Bone marrow (tissue), 2 donors: ENCODE results near the gene BID.

Experiments used
- DNase-seq, 2 donors: peaks; one replicate each; lab custom pipeline; 2025; lab: John Stamatoyannopoulos, UW

The BID gene

DNA sequence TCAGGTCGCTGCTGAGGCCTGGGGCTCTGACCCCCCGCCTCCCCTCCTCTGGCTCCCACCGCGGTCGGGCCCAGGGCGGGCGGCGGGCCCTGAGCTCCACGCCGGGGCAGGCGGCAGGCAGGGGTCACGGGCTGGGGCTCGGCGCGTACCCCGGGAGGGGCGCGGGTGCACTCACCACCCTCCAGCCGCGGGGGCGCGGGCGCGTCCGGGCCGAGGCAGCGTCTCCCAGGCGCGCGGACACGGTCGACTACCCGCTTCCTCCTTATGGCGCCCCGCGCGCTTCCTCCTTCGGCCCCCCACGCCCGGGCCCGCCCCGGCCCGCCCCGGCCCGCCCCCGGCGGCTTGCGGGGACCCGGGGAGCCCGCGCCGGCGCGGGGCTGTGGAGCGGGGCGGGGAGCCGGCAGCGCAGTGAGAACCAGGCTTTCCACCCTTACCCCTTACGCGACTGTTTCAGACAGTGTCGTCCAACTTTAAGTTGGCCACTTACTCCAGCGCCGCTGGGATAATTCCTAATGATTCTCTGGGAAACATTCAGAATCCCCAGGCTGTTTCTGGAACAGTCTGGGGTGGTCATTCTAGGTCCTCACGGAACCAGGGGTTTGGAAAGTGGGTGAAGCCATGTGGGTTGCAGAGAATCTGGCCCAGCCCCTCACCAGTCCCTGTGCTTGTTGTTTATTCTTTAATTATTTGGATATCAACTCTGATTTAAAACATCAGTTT, at the start of gene BID:
TSS of gene BID (minus strand) at position 264 of the 720 bp plus-strand sequence. CDS start 24,353 bp downstream, outside the sequence.
- DNase-seq, result peak in 1 of 2 donors; percentile 42

DNA sequence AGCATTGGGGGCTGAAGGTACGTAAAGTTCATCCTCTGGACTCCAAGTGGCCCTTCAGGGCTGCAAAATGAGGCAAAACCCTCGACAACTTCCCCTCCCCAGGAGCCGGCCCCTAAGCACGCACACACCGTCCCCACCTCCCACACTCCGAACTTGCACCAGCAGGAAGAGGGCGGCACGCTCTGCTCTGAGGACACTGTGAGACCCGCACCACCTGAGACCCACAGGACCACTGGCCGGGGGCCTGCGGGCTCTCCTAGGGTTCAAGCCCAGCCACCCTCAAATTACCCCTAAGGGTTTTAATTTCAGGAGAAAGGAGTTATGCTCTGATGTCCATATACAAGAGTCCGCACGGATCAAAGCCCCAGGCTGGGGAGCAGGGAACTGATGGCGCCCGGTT, 49.7 kb upstream of the BID start:
- DNase-seq, result no peak

DNA sequence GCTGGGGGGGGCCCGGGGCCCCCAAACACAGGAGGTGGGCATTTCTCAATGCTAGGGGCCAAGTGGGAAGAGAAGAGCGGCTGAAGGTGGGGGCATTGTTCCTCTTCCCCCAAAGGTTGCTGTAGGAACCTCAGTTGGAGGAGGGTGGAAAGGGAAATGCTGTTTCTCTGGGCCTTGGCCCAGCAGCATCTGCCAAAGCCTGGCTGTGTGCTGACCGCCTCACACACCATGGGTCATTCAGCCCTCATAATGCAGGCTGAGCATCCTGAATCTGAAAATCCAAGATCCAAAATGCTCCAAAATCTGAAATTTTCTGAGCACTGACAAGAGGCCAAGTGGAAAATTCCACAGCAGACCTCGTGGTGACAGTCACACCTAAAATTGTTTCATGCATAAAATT, 49.0 kb upstream of the BID start:
- DNase-seq, result no peak

DNA sequence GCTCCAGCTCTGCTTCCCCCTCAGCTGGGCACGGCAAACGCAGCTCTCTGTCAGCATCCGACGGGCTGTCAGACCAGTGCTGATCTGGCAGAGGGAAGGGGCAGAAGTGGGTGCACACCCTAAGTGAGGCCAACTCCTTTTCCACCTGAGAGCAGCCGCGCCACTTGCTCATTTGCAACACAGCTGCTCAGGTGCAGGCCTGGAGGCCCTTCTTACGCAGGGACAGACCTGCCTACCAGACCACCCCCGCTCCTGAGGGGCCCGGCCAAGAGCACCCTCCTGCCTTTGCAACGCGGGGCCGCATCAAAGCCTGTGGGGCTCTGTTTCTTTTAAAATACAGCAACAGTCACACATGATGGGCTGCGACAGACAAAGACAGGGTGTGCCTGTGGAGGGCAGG, 47.8 kb upstream of the BID start:
- no peak for DNase-seq

DNA sequence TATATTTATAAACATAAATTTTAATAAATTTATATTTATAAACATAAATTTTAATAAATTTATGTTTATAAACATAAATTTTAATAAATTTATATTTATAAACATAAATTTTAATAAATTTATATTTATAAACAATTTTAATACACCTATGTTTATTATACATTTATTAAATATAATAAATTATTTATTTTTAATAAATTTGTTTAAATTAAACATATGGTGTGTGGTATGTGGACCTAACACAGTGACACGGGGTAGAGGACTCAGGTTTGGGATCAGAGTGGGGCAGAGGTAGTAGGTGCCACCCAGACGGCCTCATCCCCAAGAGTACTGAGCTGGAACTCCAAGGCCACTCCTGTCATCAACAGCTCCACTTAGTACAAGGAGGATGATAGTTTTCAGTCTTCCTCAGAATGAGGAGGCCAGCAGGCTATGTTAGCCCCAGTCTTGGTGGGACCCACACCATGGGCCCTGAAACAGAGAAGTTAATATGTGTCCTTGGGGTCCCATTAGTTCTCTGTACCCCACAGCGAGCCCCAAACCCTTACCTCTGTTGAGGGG, 46.7 kb upstream of the BID start:
- DNase-seq, result no peak

DNA sequence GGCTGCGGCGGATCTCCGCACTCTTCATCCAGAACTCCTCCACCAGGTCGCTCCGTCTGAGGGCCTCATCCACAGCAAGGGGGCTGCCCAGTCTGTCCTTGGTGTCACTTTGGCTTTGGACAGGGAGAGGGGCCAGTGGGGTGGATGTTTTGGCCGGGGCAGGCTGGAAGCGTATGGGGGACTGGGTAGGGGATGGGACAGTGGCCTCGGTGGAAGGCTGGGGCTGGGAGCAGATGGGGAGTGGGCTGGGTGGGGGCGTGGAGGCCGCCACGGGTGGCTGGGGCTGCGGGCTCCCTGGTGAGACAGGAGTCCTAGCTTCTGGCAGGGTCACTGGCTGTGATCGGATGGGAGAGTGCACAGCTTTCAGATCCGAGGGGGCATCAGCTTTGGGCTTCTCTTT, 44.4 kb upstream of the BID start:
- DNase-seq, result no peak

DNA sequence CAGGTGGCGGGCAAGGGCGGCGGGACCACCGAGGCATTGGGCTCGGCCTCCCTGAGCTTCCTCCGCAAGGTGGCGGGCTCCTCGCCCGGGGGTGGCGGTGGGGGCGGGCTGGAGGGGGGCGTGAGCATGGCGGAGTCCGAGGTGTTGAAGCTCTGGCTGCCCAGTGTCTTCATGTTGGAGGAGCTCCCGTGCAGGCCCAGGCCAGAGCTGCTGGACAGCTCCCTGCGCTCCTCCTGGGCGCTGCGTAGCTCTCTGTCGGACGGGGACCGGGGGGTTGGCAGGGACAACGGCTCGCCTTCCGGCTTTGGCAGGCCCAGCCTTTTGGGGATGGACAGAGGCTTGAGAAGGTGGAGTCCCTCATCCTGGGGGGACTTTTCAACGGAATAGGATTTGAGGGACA, 43.9 kb upstream of the BID start:
- DNase-seq, result no peak

DNA sequence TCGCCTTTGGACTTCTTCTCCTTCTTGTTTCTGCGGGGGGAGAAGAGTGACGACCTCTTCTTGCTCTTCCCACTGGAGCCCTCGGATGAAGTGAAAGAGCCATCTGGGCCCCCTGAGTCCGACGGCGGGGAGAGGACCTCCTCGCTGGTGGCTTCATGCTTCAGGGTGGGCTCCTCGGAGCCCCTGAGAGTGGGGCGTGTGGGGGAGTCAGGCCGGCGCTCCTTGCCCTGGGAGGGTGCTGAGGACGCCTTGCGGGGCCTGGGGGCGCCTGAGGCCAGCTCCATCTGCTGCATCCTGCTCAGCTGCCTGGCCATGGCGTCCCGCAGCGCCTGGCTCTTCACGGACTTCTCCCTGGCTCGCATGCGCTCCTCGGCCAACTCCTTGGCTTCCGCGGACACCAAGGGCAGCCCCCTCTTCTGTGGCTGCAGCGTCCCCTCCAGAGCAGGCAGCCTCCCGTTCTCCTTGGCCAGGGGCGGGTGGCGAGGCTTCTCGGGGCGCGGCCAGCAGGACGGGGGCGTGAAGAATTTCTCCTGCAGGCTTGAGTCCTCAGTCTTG, 43.3 kb upstream of the BID start:
- no peak for DNase-seq

DNA sequence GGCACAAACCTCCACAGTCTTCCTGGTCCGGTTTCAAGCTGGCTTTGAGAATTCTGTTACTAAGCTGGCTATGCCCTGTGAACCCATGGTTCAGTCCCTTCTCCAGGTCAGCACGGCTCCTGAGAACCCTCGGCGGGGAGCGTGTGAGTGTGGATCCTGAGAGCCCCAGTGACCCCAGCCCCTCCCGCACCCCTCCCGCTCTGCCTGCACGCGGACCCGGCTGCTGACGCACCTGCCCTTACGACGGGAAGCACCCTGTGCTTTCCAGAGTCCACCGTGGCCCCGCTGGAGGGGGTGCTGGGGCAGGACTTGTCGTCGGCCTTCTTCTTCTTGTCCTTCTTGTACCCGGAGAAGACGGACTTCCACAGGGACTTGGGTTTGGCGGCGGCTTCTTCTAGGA, 42.8 kb upstream of the BID start:
- no peak for DNase-seq

DNA sequence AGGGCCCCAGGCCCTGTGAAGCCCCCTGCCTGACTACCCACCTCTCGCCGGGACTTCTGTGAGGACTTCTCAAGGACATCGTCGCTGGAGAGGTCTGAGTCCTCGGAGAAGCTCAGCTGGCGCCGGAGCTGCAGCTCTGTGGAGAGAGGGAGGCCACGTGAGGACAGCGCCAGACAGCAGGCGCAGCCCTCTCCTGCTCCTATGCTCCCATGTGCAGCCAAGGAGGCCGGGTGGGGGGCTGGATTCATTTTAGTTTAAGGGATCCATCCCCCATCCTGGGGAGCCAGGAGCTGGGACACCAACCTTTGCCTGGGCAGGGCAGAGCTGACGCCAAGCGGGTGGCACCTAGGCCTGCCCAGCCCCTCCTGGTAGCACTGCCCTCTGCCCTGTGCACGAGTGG, 42.4 kb upstream of the BID start:
- no peak for DNase-seq

DNA sequence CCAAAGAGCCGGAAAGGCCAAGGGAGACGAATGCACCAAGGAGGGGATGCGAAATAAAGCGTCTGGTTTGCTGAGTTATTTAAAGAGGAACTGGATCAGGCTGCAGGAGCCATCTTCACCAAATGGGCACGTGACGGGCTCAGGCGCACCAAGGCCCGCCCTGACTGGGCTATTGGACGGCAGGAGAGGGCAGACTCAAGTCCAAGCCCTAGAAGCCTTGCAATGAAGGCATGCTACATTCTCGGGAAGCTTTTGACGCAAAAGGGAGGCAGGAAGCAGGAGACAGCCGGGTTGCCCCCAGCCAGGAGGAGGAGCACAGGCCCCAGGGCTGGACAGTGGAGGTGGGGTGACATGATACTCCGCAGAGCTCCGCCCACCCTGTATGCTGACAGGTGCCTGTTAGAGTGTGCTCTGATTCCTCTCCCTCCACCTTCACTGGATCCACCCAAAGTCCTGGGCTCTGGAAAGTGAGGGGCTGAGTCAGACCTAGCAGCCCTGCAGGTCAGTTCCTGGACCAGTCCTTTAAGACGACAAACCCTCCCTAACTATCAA, 41.5 kb upstream of the BID start:
- no peak for DNase-seq

DNA sequence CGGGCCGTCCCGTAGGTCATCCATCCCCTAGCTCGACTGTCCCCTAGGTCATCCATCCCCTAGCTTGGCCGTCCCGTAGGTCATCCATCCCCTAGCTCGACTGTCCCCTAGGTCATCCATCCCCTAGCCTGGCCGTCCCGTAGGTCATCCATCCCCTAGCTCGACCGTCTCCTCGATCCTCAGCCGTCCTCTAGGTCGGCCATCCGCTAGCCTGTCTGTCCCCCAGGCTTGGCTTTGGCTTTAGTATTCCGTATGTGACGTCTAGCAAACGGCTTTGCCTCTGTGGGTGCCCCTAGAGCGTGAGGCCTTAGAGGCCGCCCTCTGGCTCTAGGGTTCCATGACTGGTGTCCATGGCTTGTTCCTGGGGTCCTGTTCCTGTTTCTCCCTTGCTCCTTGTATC, 40.6 kb upstream of the BID start:
- DNase-seq, result no peak

DNA sequence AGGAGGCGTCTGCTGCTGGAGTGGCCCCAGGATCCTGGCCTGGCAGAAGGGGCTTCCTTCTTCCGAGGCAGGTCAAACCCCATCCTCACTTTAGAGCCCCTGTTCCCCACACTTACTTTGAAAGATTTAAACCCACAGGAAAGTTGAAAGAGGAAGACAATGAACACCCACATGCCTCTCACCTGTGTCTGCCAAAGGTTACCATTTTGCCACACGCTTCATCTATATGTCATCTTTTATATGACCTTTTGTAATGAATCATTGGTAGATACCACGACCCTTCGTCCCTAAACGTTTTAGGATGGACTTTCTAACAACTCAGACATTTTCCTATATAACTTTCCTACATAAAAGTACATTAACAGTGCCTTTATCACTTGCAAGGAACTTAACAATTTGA, 39.8 kb upstream of the BID start:
- DNase-seq, result no peak

DNA sequence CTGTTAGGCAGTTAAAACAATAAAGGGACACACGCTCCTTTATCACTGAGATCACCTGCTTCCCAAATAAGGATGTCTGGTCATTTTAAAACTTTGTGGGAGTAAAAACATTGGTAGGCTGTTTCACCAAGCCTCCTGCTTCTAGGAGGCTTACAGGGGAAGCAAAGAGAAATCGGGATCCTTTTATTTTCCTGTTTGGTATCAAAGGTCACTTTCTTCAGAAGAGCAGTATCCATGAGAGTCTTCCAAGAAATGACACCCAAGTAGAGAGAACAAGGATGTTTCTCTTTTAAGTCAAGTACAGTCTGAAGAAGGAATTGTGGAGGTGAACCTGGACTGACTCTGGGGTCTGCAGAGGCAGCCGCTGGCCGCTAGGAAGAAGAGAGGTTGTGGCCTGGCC, 36.9 kb upstream of the BID start:
- no peak for DNase-seq

DNA sequence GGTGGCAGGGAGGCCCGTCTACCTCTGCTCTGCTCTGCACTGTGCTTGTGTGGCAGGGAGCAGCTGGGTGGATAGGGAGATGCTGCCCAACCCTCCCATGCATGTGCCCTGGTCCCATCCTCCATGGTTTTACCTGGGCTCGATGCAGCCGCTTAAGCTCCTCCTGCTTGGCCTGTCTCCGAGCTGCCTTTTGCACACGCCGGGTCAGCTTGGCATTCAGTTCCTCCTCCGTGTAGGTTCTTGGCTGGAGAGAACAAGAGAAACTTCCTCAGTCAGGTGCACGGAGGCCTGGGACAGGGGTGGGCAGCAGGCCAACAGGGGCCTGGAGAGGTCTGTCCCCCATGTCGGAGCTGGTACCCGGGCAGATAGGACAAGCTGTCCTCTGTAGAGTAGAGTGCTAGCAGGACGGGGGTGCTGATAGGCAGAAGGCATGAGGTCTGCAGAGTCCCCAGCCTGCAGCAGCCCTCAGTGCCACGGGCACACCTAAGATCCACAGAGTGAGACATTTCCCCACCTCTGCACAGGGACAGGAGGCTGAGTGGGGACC, 36.4 kb upstream of the BID start:
- DNase-seq, result no peak

DNA sequence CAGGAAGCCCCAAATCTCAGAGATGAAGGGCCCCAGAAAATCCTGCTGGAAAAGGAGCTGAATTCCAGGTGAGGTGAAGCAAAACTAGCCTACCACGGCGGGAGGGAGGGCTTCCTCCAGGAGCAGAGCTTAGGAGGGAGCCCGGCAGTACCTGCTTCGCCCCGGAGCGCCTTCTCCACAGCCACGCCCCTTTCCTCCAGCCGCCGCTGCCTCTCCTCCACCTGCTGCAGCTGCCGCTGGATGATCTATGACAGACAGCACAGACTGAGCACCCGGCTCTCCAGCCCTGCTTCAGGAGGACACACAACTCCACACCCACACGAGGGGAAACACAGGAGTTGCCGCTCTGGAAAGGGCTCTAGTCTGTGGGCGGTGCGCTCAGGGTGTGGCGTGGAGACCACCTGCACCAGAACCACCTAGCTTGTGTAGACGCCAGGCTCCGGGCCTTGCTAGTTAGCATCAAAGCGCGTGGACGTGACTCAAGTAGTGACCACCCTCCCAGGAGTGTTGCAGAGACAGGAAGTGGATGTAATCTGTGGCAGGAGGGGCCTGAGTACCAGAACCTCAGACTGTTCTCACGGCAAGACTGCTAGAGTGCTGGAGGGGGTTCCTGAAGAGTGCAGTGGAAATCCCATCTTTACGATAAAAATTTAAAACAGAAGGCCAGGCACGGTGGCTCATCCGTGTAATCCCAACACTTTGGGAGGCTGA, 34.6 kb upstream of the BID start:
- DNase-seq, result no peak

DNA sequence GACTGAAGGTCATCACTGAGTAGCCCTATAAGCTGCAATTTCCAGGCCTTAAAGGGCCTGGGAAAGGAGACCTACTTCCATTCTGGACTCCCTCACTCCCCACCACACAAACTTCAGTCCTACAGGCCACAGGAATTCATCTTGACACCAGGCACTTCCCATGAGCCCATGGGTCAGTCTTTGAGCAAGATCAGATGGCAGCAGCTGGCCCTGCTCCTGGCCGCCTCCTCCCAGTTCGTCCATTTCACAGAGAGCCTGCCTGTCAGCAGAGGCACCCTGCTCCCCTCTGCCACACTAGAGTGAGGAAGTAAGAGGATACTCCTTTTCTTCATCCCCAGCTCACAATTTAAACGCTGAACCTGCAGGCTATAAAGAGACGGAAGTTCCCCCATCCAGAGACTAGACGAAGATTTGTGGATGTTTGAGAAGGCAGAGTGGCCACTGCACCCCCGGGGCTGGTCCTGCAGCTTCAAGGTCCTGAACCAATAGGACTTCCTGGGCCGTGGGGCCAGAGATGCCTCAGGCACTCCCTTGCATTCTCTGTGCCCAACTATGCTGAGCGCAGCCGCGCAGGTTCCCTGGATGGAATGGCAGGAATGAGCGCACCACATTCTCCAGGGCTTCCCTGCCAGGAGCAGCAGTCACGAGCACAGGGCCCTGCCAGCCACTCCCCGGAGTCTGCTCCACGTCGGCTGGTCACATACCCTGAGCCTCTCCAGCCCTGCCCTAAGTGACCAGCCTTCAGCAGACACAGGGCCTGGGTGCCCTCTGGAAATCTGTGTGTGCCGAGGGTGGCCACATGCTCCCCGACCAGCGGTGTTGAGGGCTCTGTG, 33.5 kb upstream of the BID start:
- DNase-seq, result no peak

DNA sequence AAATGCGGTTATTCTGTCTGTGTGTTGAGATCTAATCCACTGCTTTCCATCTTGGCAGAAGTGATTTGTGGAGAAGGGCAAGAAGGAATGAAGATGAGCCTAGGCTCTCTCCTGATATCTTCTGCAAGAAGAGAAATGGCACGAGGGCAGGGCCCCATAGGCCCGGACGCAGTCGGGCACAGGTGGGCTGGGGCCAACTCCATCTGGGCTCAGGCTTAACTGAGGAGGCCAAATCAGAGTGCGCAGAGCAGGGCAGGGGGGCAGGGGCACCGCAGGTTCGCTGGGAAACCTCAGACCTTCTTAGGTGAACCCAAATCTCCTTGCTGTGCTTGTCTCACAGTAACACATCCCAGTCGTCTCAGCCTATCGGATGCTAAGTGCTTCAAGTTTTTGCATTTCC, 32.8 kb upstream of the BID start:
- no peak for DNase-seq

DNA sequence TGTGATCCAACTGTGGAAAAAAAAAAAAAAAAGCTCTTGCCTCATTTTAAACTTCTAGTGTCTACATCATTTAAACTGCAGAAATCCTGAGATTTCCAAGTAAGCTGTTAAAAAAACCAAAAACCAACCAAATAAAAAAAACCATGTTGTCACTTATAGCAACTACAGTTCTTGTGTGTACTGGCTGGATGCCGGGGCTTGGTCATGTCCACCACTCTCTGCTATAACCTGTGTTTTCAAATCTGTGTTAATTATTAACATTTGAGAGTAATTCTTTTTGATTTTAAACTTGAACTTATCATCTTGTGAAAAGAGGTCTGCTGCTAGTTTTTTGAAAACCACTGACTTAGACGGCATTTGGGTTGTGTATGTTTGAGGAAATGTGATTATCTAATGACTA, 32.2 kb upstream of the BID start:
- no peak for DNase-seq

DNA sequence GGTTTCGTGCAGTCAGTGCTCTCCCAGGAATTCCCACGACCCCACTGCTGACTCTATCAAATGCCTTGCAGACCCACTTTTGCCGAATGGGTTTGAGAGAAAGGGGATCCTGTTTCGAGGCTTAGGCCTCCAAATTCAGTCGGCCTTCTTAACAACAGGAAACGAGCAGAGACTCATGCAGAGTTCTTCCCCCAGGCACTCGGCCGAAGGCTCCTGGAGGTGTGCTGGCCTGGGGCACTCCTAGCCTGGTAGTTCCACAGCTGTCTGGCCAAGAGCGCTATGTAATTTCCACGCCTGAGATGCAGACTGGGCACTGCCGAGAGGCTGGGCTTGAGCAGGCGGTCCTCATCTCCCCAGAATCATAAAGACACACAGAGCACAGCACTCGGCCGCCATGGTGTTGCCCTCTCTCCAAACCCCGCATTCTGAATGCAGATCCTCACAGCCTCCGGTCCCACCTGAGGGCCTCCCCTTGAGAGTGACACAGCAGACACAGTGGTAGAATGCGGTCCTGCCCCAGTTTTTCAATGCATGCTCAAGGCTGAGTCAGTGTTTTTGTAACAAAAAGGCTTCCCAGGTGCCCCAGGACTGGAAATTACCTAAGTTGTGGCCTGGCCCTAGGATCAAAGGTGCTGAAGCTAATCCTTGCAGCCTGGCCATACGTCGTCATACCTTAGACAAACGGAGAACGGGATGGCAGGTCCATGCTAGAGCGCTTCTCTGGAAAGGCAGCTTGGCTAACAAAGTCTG, 30.2 kb upstream of the BID start:
- DNase-seq, result no peak
